Right lobe of liver (tissue), 4 donors: ENCODE data around the gene KLHL40.

Source experiments
- POLR2A ChIP-seq: fragments of 450-650 bp; IDR thresholded peaks from one replicate; pipeline ENCODE4 v1.6.1; 2017; ENCODE audit warnings: antibody characterized with exemption, mild to moderate bottlenecking
- TF ChIP-seq, protein P1 (sequence below), 4 donors: fragments of 200-600 bp in 3 of 4; fragments of 450-650 bp in 1 of 4; IDR thresholded peaks; one replicate each; pipeline versions ENCODE4 v1.5.1 to v1.8.0; 2016 to 2022; ENCODE audit warnings: antibody characterized with exemption in 4 of 4, mild to moderate bottlenecking in 2 of 4
- donor health status: DM: no; HTN: no; CAD: no.
- donor health status: DM: no; HTN: no; CAD: no.
- donor health status: DM: no; HTN: yes; CAD: no.

DNA sequence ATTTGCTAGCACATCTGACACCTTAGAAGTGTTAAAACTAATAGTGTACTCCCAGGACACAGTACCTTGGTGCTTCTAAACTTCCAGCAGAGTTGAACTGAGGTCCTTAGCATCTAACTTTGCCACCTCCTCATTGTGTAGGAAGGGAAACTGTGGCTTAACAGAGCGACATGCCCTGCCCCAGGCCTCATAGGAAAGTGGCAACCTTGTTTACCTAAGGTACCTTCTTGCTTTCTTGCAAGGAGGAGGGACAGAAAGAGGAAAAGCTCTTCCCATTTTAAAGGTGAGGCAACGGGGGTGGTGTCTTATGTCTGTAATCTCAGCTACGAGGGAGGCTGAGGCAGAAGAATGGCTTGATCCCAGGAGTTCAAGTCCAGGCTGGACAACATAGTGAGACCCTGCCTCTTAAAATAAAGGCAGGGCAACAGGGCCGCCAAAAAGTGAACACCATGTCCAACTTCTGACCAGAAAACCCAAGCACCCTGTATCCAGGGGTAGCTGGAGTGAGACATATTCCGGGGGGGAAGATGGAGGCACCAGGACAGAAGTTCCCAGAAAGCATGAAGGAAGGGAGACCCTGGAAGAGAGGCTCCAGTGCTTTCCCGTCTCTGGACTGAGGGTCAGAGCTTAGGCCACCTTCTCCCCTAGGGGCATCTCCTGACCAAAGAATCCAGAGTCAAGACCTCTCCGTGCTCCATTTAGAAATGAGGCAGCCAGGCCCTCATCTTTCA is 540 bp upstream of the KLHL40 start:
- TF ChIP-seq, protein P1, sequence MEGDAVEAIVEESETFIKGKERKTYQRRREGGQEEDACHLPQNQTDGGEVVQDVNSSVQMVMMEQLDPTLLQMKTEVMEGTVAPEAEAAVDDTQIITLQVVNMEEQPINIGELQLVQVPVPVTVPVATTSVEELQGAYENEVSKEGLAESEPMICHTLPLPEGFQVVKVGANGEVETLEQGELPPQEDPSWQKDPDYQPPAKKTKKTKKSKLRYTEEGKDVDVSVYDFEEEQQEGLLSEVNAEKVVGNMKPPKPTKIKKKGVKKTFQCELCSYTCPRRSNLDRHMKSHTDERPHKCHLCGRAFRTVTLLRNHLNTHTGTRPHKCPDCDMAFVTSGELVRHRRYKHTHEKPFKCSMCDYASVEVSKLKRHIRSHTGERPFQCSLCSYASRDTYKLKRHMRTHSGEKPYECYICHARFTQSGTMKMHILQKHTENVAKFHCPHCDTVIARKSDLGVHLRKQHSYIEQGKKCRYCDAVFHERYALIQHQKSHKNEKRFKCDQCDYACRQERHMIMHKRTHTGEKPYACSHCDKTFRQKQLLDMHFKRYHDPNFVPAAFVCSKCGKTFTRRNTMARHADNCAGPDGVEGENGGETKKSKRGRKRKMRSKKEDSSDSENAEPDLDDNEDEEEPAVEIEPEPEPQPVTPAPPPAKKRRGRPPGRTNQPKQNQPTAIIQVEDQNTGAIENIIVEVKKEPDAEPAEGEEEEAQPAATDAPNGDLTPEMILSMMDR (IDR thresholded peaks at IDR 0.05) = no peak
- TF ChIP-seq POLR2A = no peak
